Thyroid gland (tissue), 4 donors: ENCODE measurements around the gene ENAH.

Experiments
- POLR2A ChIP-seq, 2 donors: fragments of 450-650 bp; IDR thresholded peaks; one replicate each; pipeline ENCODE4 v1.6.1; 2017; ENCODE audit warnings: antibody characterized with exemption in 2 of 2, mild to moderate bottlenecking in 2 of 2, moderate library complexity in 1 of 2
- TF ChIP-seq, protein P1 (sequence below), 6 experiments: fragments of 200-600 bp in 3 of 6; fragments of 450-650 bp in 3 of 6; sonication (generic) in 3 of 6; IDR thresholded peaks; one replicate each; pipeline ENCODE4 v1.5.1; 2016 to 2019; ENCODE audit warnings: antibody characterized with exemption in 6 of 6, mild to moderate bottlenecking in 2 of 6, inconsistent platforms in 1 of 6, moderate library complexity in 1 of 6

DNA sequence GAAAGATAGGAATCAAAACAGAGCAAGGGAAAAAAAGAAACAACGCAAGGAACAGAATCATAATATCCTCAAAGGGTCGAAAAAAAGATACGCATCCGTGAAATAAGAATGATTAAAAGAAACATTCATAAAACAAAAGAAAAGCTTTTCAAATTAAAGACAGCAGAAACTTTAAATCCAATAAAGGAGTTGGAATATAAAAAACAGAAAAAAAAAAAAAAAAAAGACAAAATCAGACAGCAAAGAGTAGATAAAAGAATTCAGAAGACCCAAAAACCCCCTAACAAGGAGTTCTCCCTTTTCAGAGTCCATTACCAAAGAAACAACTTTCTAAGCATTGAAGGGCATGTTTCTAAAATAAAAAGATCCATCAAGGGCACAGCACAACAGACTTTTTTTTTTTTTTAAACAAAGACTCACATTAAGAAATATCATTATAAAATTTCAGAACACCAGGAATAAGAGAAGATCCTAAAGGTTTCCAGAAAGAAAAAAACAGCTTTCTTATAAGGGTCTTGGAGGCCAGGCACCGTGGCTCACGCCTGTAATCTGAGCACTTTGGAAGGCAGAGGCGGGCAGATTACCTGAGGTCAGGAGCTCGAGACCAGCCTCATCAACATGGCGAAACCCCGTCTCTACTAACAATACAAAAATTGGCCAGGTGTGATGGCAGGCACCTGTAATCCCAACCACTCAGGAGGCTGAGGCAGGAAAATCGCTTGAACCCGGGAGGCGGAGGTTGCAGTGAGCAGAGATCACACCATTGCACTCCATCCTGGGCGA lies 44.7 kb downstream of the ENAH start:
- TF ChIP-seq, protein P1, sequence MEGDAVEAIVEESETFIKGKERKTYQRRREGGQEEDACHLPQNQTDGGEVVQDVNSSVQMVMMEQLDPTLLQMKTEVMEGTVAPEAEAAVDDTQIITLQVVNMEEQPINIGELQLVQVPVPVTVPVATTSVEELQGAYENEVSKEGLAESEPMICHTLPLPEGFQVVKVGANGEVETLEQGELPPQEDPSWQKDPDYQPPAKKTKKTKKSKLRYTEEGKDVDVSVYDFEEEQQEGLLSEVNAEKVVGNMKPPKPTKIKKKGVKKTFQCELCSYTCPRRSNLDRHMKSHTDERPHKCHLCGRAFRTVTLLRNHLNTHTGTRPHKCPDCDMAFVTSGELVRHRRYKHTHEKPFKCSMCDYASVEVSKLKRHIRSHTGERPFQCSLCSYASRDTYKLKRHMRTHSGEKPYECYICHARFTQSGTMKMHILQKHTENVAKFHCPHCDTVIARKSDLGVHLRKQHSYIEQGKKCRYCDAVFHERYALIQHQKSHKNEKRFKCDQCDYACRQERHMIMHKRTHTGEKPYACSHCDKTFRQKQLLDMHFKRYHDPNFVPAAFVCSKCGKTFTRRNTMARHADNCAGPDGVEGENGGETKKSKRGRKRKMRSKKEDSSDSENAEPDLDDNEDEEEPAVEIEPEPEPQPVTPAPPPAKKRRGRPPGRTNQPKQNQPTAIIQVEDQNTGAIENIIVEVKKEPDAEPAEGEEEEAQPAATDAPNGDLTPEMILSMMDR (IDR thresholded peaks at IDR 0.05) = no peak
- no peak for TF ChIP-seq POLR2A (IDR thresholded peaks at IDR 0.05)
